Neural cell (in vitro differentiated cells): Measurements from ENCODE around the gene PHIP. TPM values are rescaled to one million over a fixed set of nuclear protein-coding genes. Genes with fewer than 3 reads are reported as not detected.

Experiments used
- H2AFZ ChIP-seq: fragments of 200-600, 300-800 bp; sonication (generic), shearing (Covaris generic); 2 replicates; pipeline ENCODE4 v1.6.0; 2014; ENCODE audit warnings: low read depth, mild to moderate bottlenecking, antibody characterized with exemption, low read length, moderate library complexity
- H3F3A ChIP-seq: fragments of 200-600 bp; shearing (Covaris generic); 2 replicates; pipeline ENCODE4 v1.6.1; 2016; ENCODE audit warnings: mild to moderate bottlenecking, moderate library complexity, mixed read lengths, antibody characterized with exemption, low read length; ENCODE audit not compliant: insufficient read depth, poor library complexity, severe bottlenecking
- H3K27ac ChIP-seq: fragments of 200-600, 300-800 bp; sonication (generic), shearing (Covaris generic); 2 replicates; pipeline ENCODE4 v1.5.1; 2014; ENCODE audit warnings: mild to moderate bottlenecking, low read length, moderate library complexity
- H3K27me3 ChIP-seq: fragments of 300-800, 200-600 bp; sonication (generic), shearing (Covaris generic); 2 replicates; pipeline ENCODE4 v1.6.0; 2014; ENCODE audit warnings: mild to moderate bottlenecking, low read depth, low read length, moderate library complexity; ENCODE audit not compliant: insufficient read depth
- H3K36me3 ChIP-seq: fragments of 300-800, 200-600 bp; sonication (generic), shearing (Covaris generic); 2 replicates; pipeline ENCODE4 v1.5.1; 2014; ENCODE audit warnings: mild to moderate bottlenecking, antibody characterized with exemption, low read length, moderate library complexity; ENCODE audit not compliant: insufficient read depth
- H3K4me2 ChIP-seq: fragments of 300-800, 200-600 bp; sonication (generic), shearing (Covaris generic); 2 replicates; pipeline ENCODE4 v1.6.0; 2014; ENCODE audit warnings: mild to moderate bottlenecking, low read length
- H3K4me3 ChIP-seq: fragments of 300-800, 200-600 bp; sonication (generic), shearing (Covaris generic); 2 replicates; pipeline ENCODE4 v1.5.1; 2014; ENCODE audit warnings: mild to moderate bottlenecking, low read length, moderate library complexity
- H3K79me2 ChIP-seq: fragments of 200-600 bp; shearing (Covaris generic); replicated peaks from 2 replicates; pipeline ENCODE4 v1.6.0; 2014; ENCODE audit warnings: mild to moderate bottlenecking, low read length, moderate library complexity; ENCODE audit not compliant: insufficient read depth
- H3K9ac ChIP-seq: fragments of 300-800, 200-600 bp; sonication (generic), shearing (Covaris generic); 2 replicates; pipeline ENCODE4 v1.6.1; 2016; ENCODE audit warnings: mild to moderate bottlenecking, low read length, mixed read lengths
- H3K9me2 ChIP-seq: fragments of 200-600 bp; shearing (Covaris generic); 2 replicates; pipeline ENCODE4 v1.6.1; 2016; ENCODE audit warnings: mild to moderate bottlenecking, low read length, mixed read lengths; ENCODE audit not compliant: insufficient read depth
- H3K9me3 ChIP-seq: fragments of 200-600, 300-800 bp; sonication (generic), shearing (Covaris generic); 2 replicates; pipeline ENCODE4 v1.6.1; 2016; ENCODE audit warnings: mild to moderate bottlenecking, mixed run types, low read length, moderate library complexity, mixed read lengths
- H4K20me1 ChIP-seq: fragments of 200-600 bp; shearing (Covaris generic); 2 replicates; pipeline ENCODE4 v1.6.1; 2016; ENCODE audit warnings: mild to moderate bottlenecking, mixed run types; ENCODE audit not compliant: insufficient read depth
- EP300 ChIP-seq: fragments of 450-650 bp; conservative IDR thresholded peaks from 2 replicates; pipeline ENCODE4 v1.6.1; 2014; ENCODE audit warnings: antibody characterized with exemption, mild to moderate bottlenecking, moderate library complexity; ENCODE audit not compliant: poor library complexity, severe bottlenecking
- EZH2 ChIP-seq: fragments of 200-600, 300-800 bp; shearing (Covaris generic), sonication (generic); IDR thresholded peaks from 2 replicates; pipeline ENCODE4 v1.6.1; 2014; ENCODE audit warnings: antibody characterized with exemption, low read length, borderline replicate concordance, mild to moderate bottlenecking; ENCODE audit not compliant: insufficient read depth, poor library complexity, severe bottlenecking
- MXI1 ChIP-seq: fragments of 450-650 bp; conservative IDR thresholded peaks from 2 replicates; pipeline ENCODE4 v1.6.1; 2014; ENCODE audit warnings: antibody characterized with exemption, mild to moderate bottlenecking; ENCODE audit not compliant: poor library complexity, severe bottlenecking
- POLR2AphosphoS5 ChIP-seq: IDR thresholded peaks from 2 replicates; pipeline ENCODE4 v1.6.1; 2012
- RAD21 ChIP-seq: fragments of 450-650 bp; conservative IDR thresholded peaks from 2 replicates; pipeline ENCODE4 v1.6.1; 2014; ENCODE audit warnings: antibody characterized with exemption, mild to moderate bottlenecking, moderate library complexity
- REST ChIP-seq: IDR thresholded peaks from 2 replicates; pipeline ENCODE4 v1.6.1; 2012; ENCODE audit warnings: borderline replicate concordance
- SMC3 ChIP-seq: fragments of 450-650 bp; conservative IDR thresholded peaks from 2 replicates; pipeline ENCODE4 v1.6.1; 2014; ENCODE audit warnings: antibody characterized with exemption, mild to moderate bottlenecking, moderate library complexity; ENCODE audit not compliant: poor library complexity
- TAF1 ChIP-seq: IDR thresholded peaks from 2 replicates; pipeline ENCODE4 v1.6.1; 2012; ENCODE audit warnings: low read depth
- polyA plus RNA-seq: library from polyadenylated mRNA; depleted of rRNA; stranded (reverse); fragments of >200 nt; gene quantifications from 2 replicates; pipeline ENCODE4 v1.2.3, GENCODE V29; 2014
- TF ChIP-seq, protein P1 (sequence below): fragments of 450-650 bp; IDR thresholded peaks from 2 replicates; pipeline ENCODE4 v1.5.1; 2014; ENCODE audit warnings: antibody characterized with exemption, mild to moderate bottlenecking, moderate library complexity; ENCODE audit not compliant: poor library complexity, severe bottlenecking

Gene PHIP
- polyA plus RNA-seq, 1 donor from 2014 or later, result 50.8 TPM

DNA sequence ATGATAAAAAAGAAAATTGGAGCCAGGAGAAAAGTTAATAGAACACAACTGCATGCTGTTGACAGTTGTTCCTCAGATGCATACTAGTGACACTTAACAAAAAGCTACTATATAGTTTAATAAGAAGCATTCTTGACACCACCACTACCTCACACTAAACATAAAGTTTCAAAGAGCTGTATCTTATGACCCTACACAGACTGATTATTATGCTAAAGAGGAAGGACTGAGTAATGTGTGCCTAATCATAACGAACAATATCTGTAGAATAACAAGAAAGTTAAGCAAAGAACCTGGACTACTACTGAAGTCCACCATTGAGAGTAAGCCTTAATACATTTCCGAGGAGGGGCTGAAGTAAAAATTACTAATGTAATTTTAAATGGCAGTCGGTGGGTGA lies 110.9 kb downstream of the PHIP start:
- no peak overlapping the region for H3K27ac ChIP-seq
- TF ChIP-seq POLR2AphosphoS5, result no peak
- TF ChIP-seq REST, result no peak
- TF ChIP-seq EZH2, result no peak
- TF ChIP-seq MXI1, result no peak
- TF ChIP-seq, protein P1, sequence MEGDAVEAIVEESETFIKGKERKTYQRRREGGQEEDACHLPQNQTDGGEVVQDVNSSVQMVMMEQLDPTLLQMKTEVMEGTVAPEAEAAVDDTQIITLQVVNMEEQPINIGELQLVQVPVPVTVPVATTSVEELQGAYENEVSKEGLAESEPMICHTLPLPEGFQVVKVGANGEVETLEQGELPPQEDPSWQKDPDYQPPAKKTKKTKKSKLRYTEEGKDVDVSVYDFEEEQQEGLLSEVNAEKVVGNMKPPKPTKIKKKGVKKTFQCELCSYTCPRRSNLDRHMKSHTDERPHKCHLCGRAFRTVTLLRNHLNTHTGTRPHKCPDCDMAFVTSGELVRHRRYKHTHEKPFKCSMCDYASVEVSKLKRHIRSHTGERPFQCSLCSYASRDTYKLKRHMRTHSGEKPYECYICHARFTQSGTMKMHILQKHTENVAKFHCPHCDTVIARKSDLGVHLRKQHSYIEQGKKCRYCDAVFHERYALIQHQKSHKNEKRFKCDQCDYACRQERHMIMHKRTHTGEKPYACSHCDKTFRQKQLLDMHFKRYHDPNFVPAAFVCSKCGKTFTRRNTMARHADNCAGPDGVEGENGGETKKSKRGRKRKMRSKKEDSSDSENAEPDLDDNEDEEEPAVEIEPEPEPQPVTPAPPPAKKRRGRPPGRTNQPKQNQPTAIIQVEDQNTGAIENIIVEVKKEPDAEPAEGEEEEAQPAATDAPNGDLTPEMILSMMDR, result no peak
- TF ChIP-seq SMC3, result no peak
- TF ChIP-seq EP300, result no peak
- TF ChIP-seq TAF1, result no peak
- no peak for TF ChIP-seq RAD21
- no peaks in the 10 kb centered on the region for H3K79me2 ChIP-seq
- H3K4me3 ChIP-seq, result no peak overlapping the region
- no peak overlapping the region for H3K4me2 ChIP-seq
- H3K9ac ChIP-seq, result no peak overlapping the region
- H2AFZ ChIP-seq, result no peak overlapping the region
- H3K9me3 ChIP-seq, result no peaks in the 10 kb centered on the region
- H3K36me3 ChIP-seq, result peaks cover 16% of the 10 kb centered on the region
- H4K20me1 ChIP-seq, result no peaks in the 10 kb centered on the region
- H3K9me2 ChIP-seq, result no peaks in the 10 kb centered on the region
- no peaks in the 10 kb centered on the region for H3K27me3 ChIP-seq
- no peaks in the 10 kb centered on the region for H3F3A ChIP-seq

DNA sequence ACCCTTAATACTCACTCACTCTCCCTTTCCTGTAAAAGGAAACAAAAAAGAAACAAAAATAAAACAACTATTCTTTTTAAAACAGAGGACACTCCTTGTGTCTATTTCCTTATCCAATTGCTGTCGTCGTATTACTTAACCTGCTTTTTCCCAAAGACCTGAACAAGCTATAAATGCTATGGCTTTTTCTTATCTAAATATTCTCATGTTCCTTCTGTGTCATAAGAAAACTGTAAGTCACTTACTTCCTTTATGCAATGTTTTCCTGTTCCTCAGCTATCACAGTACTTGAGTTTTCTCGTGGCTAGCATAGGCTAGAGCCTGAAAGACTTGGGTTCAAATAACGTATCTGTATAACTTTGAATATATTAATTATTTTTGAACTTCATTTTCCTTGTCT lies 111.5 kb downstream of the PHIP start:
- H4K20me1 ChIP-seq, result no peaks in the 10 kb centered on the region
- H3K27me3 ChIP-seq, result no peaks in the 10 kb centered on the region
- no peaks in the 10 kb centered on the region for H3K9me2 ChIP-seq
- H3K36me3 ChIP-seq, result peaks cover 22% of the 10 kb centered on the region
- no peak overlapping the region for H2AFZ ChIP-seq
- no peaks in the 10 kb centered on the region for H3K79me2 ChIP-seq
- H3F3A ChIP-seq, result no peaks in the 10 kb centered on the region
- H3K9me3 ChIP-seq, result no peaks in the 10 kb centered on the region
- no peak overlapping the region for H3K4me2 ChIP-seq
- H3K27ac ChIP-seq, result no peak overlapping the region
- H3K9ac ChIP-seq, result no peak overlapping the region
- no peak for TF ChIP-seq EP300
- TF ChIP-seq RAD21, result no peak
- TF ChIP-seq SMC3, result no peak
- no peak for TF ChIP-seq EZH2
- TF ChIP-seq TAF1, result no peak
- TF ChIP-seq REST, result no peak
- no peak for TF ChIP-seq MXI1
- TF ChIP-seq, protein P1, result no peak
- TF ChIP-seq POLR2AphosphoS5, result no peak
- no peak overlapping the region for H3K4me3 ChIP-seq
